RWPE1 (cell line): ENCODE data around the gene WWP2.
"Not testable (repeated sequence)": the region's sequence is repeated elsewhere in the genome, so short reads cannot be mapped to it uniquely, and the experiment has no call there.

Source experiments
- CTCF ChIA-PET: fragments of 350-600 bp; sonication (Branson Sonifier 250); formaldehyde crosslinking; extraction: SDS; loops from one replicate; lab custom pipeline; 2021; lab: Yijun Ruan, JAX
- POLR2A ChIA-PET: fragments of 400-600 bp; formaldehyde crosslinking; extraction: SDS; loops from one replicate; lab custom pipeline; 2020; ENCODE audit warnings: antibody characterized with exemption; ENCODE audit not compliant: low non-redundant PET; lab: Yijun Ruan, JAX
- DNase-seq: peaks from one replicate; pipeline ENCODE4 v3.0.0; 2012; ENCODE audit warnings: low spot score
- H3K27ac ChIP-seq: fragments of 450-650 bp; 2 replicates; pipeline ENCODE4 v1.5.1; 2017
- TF ChIP-seq, protein P1 (sequence below): fragments of 450-650 bp; conservative IDR thresholded peaks from 2 replicates; pipeline ENCODE4 v1.5.1; 2017; ENCODE audit warnings: low read depth, mild to moderate bottlenecking

The WWP2 gene

DNA sequence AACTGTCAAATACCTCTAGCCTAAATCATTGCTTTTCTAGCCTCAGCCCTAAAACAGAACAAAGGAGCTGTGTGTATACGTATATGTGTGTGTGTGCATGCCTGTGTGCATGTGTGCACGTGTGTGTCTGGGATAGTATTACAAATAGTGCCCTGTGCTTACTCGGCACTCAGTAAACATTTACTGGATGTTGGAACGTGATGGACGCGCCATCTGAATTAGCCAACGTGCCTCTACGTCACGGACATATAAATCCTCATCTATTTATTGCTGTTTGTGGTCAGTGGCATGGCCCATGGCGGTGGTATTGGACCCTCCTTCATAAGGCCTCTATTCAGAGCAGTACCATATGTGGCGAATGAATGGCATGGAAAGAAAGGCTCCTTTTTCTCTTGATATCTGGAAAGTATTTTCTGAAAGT is 37.5 kb downstream of the WWP2 start:
- CTCF ChIA-PET, result interaction anchor here (0.6 kb wide), 1 partner anchor 10 kb away, joined by 7 read pairs; no protein-coding TSS in a partner anchor
- H3K27ac ChIP-seq, result no peak overlapping the region
- POLR2A ChIA-PET, result no interaction called here
- TF ChIP-seq, protein P1, sequence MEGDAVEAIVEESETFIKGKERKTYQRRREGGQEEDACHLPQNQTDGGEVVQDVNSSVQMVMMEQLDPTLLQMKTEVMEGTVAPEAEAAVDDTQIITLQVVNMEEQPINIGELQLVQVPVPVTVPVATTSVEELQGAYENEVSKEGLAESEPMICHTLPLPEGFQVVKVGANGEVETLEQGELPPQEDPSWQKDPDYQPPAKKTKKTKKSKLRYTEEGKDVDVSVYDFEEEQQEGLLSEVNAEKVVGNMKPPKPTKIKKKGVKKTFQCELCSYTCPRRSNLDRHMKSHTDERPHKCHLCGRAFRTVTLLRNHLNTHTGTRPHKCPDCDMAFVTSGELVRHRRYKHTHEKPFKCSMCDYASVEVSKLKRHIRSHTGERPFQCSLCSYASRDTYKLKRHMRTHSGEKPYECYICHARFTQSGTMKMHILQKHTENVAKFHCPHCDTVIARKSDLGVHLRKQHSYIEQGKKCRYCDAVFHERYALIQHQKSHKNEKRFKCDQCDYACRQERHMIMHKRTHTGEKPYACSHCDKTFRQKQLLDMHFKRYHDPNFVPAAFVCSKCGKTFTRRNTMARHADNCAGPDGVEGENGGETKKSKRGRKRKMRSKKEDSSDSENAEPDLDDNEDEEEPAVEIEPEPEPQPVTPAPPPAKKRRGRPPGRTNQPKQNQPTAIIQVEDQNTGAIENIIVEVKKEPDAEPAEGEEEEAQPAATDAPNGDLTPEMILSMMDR, result no peak
- DNase-seq, result no peak

DNA sequence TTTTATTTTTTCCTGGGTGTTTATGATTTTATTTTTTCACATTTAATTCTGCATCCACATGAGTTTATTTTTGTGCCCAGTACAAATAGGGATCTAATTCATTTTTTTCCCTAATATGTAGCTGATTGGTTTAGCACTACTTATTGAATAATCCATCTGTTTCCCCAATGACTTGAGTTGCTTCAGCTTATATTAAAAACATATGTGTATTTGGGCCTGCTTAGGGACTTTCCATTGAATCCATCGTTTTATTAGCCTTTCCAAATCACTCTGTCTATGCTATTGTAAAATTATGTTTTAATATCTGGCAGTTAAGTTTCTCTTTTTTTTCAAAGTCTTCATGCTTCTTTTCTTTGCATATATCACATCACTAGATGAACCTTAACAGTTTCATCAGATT is 42.2 kb downstream of the WWP2 start:
- DNase-seq, result no peak
- CTCF ChIA-PET, result interaction anchor here (0.6 to 0.7 kb wide), 2 partner anchors 11 to 377 kb away, joined by 3 to 4 read pairs; no protein-coding TSS in a partner anchor
- H3K27ac ChIP-seq, result no peak overlapping the region
- TF ChIP-seq, protein P1, result no peak
- POLR2A ChIA-PET, result no interaction called here

DNA sequence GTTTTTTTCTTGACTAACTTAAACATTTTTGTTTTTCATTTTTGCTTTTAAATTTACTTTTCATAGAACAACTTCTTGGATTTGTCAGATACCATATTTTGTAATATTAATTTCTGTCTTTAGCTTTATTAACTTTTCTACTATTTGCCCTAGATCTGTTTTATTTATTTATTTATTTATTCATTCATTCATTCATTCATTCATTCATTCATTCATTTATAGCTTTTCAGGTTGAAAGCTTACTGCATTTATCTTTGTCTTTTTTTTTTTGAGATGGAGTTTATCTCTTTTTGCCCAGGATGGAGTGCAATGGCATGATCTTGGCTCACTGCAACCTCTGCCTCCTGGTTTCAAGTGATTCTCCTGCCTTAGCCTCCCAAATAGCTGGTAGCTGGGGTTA is 44.6 kb downstream of the WWP2 start:
- POLR2A ChIA-PET, H3K27ac ChIP-seq, DNase-seq: not testable (repeated sequence)
- CTCF ChIA-PET, result interaction anchor here (0.6 kb wide), 1 partner anchor 12 kb away, joined by 3 read pairs; no protein-coding TSS in a partner anchor

DNA sequence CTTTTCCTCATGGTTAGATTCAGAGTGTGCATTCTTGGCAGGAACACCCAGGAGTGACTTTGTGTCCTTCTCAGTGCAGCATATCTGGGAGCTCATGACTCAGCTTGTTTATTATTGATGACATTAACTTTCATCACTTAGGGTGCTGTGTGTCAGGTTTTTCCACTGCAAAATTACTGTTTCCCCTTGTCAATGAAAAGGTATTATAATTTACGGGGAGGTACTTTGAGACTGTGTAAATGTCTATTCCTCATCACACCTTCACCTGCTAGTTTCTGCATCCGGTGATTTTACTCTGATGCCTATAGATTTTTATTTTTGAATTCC is 50.5 kb downstream of the WWP2 start:
- no peak for DNase-seq
- TF ChIP-seq, protein P1, result no peak
- CTCF ChIA-PET, result interaction anchor here (0.6 kb wide), 1 partner anchor 9 kb away, joined by 3 read pairs; no protein-coding TSS in a partner anchor

DNA sequence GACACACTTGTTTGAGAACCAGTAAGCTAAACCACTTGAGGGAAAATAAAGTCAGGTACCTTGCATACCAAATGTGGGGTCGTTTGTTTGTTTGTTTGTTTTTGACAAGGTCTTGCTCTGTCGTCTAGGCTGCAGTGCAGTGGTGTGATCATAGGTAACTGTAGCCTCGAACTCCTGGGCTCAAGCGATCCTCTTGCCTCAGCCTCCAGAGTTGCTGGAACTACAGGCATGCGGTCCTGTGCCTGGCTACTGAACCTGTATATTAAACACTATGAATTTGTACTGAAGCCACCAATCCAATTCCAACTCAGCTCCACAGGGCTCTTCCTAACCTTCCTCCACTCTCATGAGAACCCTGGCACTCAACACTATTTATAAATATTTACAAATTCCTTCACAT is 51.9 kb downstream of the WWP2 start:
- DNase-seq, result no peak
- TF ChIP-seq, protein P1, result no peak
- ChIA-PET POLR2A (no interaction called here), CTCF (interaction anchor here (0.6 kb wide), 1 partner anchor 15 kb away, joined by 8 read pairs; no protein-coding TSS in a partner anchor)
- H3K27ac ChIP-seq, result no peak overlapping the region

More for the DNA sequence above, 50.5 kb downstream of the WWP2 start:
- POLR2A ChIA-PET, result no interaction called here
- H3K27ac ChIP-seq, result no peak overlapping the region

DNA sequence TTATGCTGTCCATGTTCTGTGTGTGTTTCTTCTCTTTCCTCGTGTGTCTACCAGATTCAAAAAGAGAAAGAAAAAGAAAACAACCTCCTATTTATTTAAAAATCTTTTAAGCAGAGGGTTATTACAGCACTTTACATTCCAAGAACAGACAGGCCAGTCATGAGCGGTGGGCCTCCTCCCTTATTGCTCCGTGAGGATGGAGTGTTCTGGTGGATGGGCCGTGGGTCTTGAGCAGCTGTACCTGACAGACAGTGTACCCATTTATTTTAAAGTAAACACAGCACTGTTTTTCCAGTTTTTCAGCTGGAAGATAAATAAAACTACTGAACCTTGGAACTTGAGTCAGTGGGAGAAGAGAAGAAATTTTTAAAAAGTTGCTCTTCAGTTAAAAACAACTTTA is 52.4 kb downstream of the WWP2 start:
- DNase-seq, result no peak
- H3K27ac ChIP-seq, result no peak overlapping the region
- CTCF ChIA-PET, result interaction anchor here (0.6 kb wide), 1 partner anchor 10 kb away, joined by 4 read pairs; no protein-coding TSS in a partner anchor
- POLR2A ChIA-PET, result no interaction called here
- TF ChIP-seq, protein P1, result no peak

DNA sequence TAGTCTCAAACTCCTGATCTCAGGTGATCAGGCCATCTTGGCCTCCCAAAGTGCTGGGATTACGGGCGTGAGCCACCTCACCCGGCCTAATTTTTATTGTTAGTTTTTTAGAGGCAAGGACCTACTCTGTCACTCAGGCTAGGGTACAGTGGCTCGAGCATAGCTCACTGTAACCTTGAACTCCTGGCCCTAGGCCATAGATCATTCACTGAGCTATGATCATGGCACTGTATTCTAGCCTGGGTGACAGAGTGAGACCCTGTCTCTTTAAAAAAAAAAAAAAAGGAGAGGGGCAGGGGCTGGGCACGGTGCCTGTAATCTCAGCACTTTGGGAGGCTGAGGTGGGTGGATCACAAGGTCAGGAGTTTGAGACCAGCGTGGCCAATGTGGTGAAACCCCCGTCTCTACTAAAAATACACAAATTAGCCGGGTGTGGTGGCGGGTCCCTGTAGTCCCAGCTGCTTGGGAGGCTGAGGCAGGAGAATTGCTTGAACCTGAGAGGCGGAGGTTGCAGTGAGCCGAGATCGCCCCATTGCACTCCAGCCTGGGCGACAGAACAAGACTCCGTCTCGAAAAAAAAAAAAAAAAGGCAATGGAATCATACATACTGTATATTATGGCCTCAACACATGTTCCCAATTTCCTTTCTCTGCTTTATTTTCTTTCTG is 53.2 kb downstream of the WWP2 start:
- CTCF ChIA-PET, result interaction anchor here (0.6 kb wide), 1 partner anchor 11 kb away, joined by 4 read pairs; no protein-coding TSS in a partner anchor

More for the DNA sequence above, 53.2 kb downstream of the WWP2 start:
- H3K27ac ChIP-seq, POLR2A ChIA-PET, DNase-seq: not testable (repeated sequence)
